K562 (cell line): ENCODE measurements around the gene BRWD1. TPM values are rescaled to one million over a fixed set of nuclear protein-coding genes. Genes with fewer than 3 reads are reported as not detected.

Experiments
- ATF3 ChIP-seq, 2 experiments: fragments of 450-650 bp in 1 of 2; sonication (generic) in 1 of 2; formaldehyde crosslinking in 1 of 2; IDR thresholded peaks in 1 of 2; conservative IDR thresholded peaks in 1 of 2; 2 replicates each; pipeline versions ENCODE4 v1.6.1 to v1.8.1; 2016 to 2023; ENCODE audit warnings: mild to moderate bottlenecking in 2 of 2, moderate library complexity in 2 of 2, inconsistent platforms in 1 of 2, missing genetic modification reagents in 1 of 2
- BACH1 ChIP-seq: fragments of 200-800 bp; sonication (Bioruptor generic); IDR thresholded peaks from 2 replicates; pipeline ENCODE4 v1.6.1; 2016; ENCODE audit warnings: missing genetic modification characterization, missing compliant biosample characterization
- CBX3 ChIP-seq, 2 experiments: IDR thresholded peaks; 1 replicate in 1 of 2; 2 replicates in 1 of 2; pipeline ENCODE4 v1.6.1; 2012; ENCODE audit warnings: inconsistent platforms in 2 of 2, low read length in 2 of 2, borderline replicate concordance in 1 of 2, control low read depth in 1 of 2
- CCAR2 ChIP-seq: fragments of 200-400 bp; formaldehyde crosslinking; IDR thresholded peaks from 2 replicates; pipeline ENCODE4 v1.6.1; 2017; ENCODE audit warnings: mild to moderate bottlenecking, low read depth, low read length
- E2F6 ChIP-seq, 2 experiments: IDR thresholded peaks; 2 replicates each; pipeline ENCODE4 v1.6.1; 2011; ENCODE audit warnings: borderline replicate concordance in 1 of 2, control low read depth in 1 of 2, low read depth in 1 of 2, low read length in 1 of 2, mild to moderate bottlenecking in 1 of 2, mixed read lengths in 1 of 2, moderate library complexity in 1 of 2; ENCODE audit not compliant: insufficient read depth in 1 of 2, insufficient read length in 1 of 2, poor library complexity in 1 of 2, severe bottlenecking in 1 of 2; ENCODE audit errors: extremely low read depth in 1 of 2
- FOXA1 ChIP-seq: fragments of 450-650 bp; IDR thresholded peaks from 2 replicates; pipeline ENCODE4 v1.6.1; 2016; ENCODE audit warnings: mild to moderate bottlenecking, borderline replicate concordance
- MYBL2 ChIP-seq, 2 experiments: fragments of 450-650 bp in 1 of 2; sonication (generic) in 1 of 2; formaldehyde crosslinking in 1 of 2; IDR thresholded peaks; 2 replicates each; pipeline versions ENCODE4 v1.6.1 to v1.8.1; 2017 to 2022; ENCODE audit warnings: borderline replicate concordance in 1 of 2, inconsistent platforms in 1 of 2, low read depth in 1 of 2, mild to moderate bottlenecking in 1 of 2, missing genetic modification reagents in 1 of 2, moderate library complexity in 1 of 2
- RBM17 ChIP-seq: fragments of 200-400 bp; formaldehyde crosslinking; IDR thresholded peaks from 2 replicates; pipeline ENCODE4 v1.6.1; 2017; ENCODE audit warnings: low read depth, mild to moderate bottlenecking, low read length, borderline replicate concordance
- SNAPC5 ChIP-seq: fragments of 250-450 bp; sonication (Bioruptor Pico); IDR thresholded peaks from 2 replicates; pipeline ENCODE4 v1.8.0; 2021; ENCODE audit warnings: moderate library complexity, mild to moderate bottlenecking, inconsistent platforms
- TEAD1 ChIP-seq, 2 experiments: fragments of 450-650 bp in 1 of 2; sonication (generic) in 1 of 2; formaldehyde crosslinking; IDR thresholded peaks; 2 replicates each; pipeline versions ENCODE4 v1.4.0 to v1.8.0; 2020 to 2022; ENCODE audit warnings: mild to moderate bottlenecking in 2 of 2, missing genetic modification reagents in 1 of 2
- ZFP36 ChIP-seq: fragments of 150-350 bp; IDR thresholded peaks from 2 replicates; pipeline ENCODE4 v1.6.1; 2018; ENCODE audit warnings: low read length, low read depth; ENCODE audit not compliant: partially characterized antibody
- ZNF551 ChIP-seq: fragments of 250-450 bp; sonication (Bioruptor Pico); IDR thresholded peaks from 2 replicates; pipeline ENCODE4 v1.5.0; 2021; ENCODE audit warnings: mild to moderate bottlenecking, moderate library complexity
- ZNF592 ChIP-seq: fragments of 450-650 bp; IDR thresholded peaks from 2 replicates; pipeline ENCODE4 v1.6.1; 2017; ENCODE audit warnings: antibody characterized with exemption, mild to moderate bottlenecking
- ZNF655 ChIP-seq: fragments of 250-450 bp; sonication (Bioruptor Pico); IDR thresholded peaks from 2 replicates; pipeline ENCODE4 v1.5.0; 2021
- polyA plus RNA-seq, 8 experiments: library from polyadenylated mRNA; depleted of rRNA in 4 of 8; stranded (reverse) in 5 of 8; unstranded in 3 of 8; fragments of >200 nt; fragmentation: Nextera tagmentation in 2 of 8; fragmentation: Illumina TruSeq in 1 of 8; extraction: Ambion mirVana in 2 of 8; extraction: Trizol in 1 of 8; gene quantifications; 2 replicates each; pipeline versions ENCODE4 v1.2.1 to v1.2.3, GENCODE V29; 2011 to 2014; ENCODE audit warnings: inconsistent platforms in 1 of 8, missing spikeins in 1 of 8
- total RNA-seq, 7 experiments: library from RNA; depleted of rRNA in 6 of 7; stranded (reverse); fragments of >200 nt in 6 of 7; fragmentation: Illumina TruSeq in 2 of 7; extraction: Trizol in 2 of 7; gene quantifications; 2 replicates each; pipeline versions ENCODE4 v1.2.1 to v1.2.3, GENCODE V29; 2011 to 2021; ENCODE audit warnings: low replicate concordance in 1 of 7

BRWD1 gene
- total and polyA plus RNA-seq, 9 of the 15 experiments (the other 6 are each of a cell fraction or from before 2014, with no cell fraction given): 10.1 to 60.2 (median 34.1) TPM

GRCh38 chr21:39134288-39134810 lies 179.1 kb downstream of the BRWD1 start (continued):
- no peak for TF ChIP-seq ZFP36
- TF ChIP-seq MYBL2 (IDR thresholded peaks at IDR 0.05; ENCODE audit: low read depth): 0 out of 2 replicates have a peak, but pooled peaks have one; percentile 8
- no peak for TF ChIP-seq MYBL2 (CRISPR knock-in tag; IDR thresholded peaks at IDR 0.05; ENCODE audit: borderline replicate concordance)
- TF ChIP-seq BACH1 (tag): no peak
- TF ChIP-seq TEAD1 (CRISPR knock-in tag; IDR thresholded peaks at IDR 0.05): no peak
- TF ChIP-seq CBX3 (IDR thresholded peaks at IDR 0.05; ENCODE audit: borderline replicate concordance in 1 of 2, low read length in 2 of 2): no peak
- TF ChIP-seq CCAR2: no peak
- TF ChIP-seq FOXA1: no peak
- no peak for TF ChIP-seq E2F6 (IDR thresholded peaks at IDR 0.05; ENCODE audit: borderline replicate concordance in 1 of 2, extremely low read depth in 1 of 2, insufficient read depth in 1 of 2, insufficient read length in 1 of 2, low read depth in 1 of 2, low read length in 1 of 2, poor library complexity in 1 of 2, severe bottlenecking in 1 of 2)
- TF ChIP-seq ZNF551 (CRISPR knock-in tag): no peak
- no peak for TF ChIP-seq ZNF655 (CRISPR knock-in tag)
- no peak for TF ChIP-seq SNAPC5
- TF ChIP-seq ZNF592: no peak
- TF ChIP-seq RBM17: no peak
- no peak for TF ChIP-seq ATF3 (IDR thresholded peaks at IDR 0.05)
- no peak for TF ChIP-seq ATF3 (CRISPR knock-in tag; conservative IDR thresholded peaks at IDR 0.05)
